ENCODE measurements around the gene ERBB4. TPM values are rescaled to one million over a fixed set of nuclear protein-coding genes. Genes with fewer than 3 reads are reported as not detected.

ERBB4 gene
- total RNA-seq, 4 donors from 2014 or later = 1.6 to 5.7 (median 3.5) TPM

DNA sequence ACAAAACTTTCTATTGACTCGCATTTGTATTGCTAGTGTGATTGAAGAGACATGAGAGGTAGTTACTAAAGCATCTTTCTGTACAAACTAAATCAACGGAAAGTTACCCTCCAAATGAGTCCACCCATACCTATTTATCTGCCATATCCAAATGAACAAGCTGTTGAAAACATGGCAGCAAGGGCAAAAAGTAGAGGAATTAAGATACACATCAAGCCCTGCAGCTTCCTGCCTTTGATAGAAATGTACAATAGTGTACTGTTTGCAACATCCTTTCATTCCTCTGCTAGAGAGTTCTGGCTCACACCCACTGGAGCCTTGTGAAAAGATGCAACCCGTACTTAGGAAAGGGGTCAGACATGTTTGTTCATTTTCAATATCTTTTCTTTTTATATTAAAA, 122.5 kb downstream of the ERBB4 start:
- ATAC-seq (no peak), DNase-seq (no peak)
- in situ Hi-C loops (cut with MboI; ENCODE audit: low sequenced_read_pairs in 4 of 4) (no loop called here), intact Hi-C loops (cut with DNase I; ENCODE audit: low total_unique reads) (no loop called here)
- no peaks in the 10 kb centered on the region for H3K36me3 ChIP-seq
- no peak overlapping the region for H3K4me3 ChIP-seq
- no peaks in the 10 kb centered on the region for H3K9me3 ChIP-seq
- no peaks in the 10 kb centered on the region for H3K27me3 ChIP-seq
- H3K4me1 ChIP-seq = peaks cover 0 to 6% of the 10 kb centered on the region in 2 donors
- TF ChIP-seq POLR2A (IDR thresholded peaks at IDR 0.05) = no peak
- TF ChIP-seq, protein P1, sequence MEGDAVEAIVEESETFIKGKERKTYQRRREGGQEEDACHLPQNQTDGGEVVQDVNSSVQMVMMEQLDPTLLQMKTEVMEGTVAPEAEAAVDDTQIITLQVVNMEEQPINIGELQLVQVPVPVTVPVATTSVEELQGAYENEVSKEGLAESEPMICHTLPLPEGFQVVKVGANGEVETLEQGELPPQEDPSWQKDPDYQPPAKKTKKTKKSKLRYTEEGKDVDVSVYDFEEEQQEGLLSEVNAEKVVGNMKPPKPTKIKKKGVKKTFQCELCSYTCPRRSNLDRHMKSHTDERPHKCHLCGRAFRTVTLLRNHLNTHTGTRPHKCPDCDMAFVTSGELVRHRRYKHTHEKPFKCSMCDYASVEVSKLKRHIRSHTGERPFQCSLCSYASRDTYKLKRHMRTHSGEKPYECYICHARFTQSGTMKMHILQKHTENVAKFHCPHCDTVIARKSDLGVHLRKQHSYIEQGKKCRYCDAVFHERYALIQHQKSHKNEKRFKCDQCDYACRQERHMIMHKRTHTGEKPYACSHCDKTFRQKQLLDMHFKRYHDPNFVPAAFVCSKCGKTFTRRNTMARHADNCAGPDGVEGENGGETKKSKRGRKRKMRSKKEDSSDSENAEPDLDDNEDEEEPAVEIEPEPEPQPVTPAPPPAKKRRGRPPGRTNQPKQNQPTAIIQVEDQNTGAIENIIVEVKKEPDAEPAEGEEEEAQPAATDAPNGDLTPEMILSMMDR (IDR thresholded peaks at IDR 0.05 in 4 of 5, conservative IDR thresholded peaks at IDR 0.05 in 1 of 5) = no peak
- H3K27ac ChIP-seq = no peak overlapping the region

DNA sequence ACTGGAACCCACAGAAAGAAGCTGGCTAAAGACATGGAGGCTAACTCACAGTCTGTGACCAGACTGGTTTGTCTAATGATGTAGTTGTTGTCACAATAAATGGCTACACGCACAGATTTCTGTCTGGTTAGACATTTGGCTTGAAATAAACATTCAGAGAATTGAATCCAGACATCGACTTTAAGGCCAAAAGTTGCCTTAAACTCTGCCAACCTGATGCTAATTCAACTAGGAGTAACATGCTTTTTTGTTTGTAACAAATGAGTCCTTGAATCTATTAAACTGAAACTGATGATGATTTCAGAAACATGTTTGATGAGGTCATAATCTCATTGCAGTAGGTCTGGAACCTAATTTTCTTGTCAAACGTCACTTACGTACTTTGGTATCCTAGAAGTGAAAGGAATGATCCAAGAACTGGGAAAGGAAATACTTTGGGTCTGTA, 123.8 kb downstream of the ERBB4 start:
- Histone ChIP-seq H3K27me3 (no peaks in the 10 kb centered on the region), H3K9me3 (no peaks in the 10 kb centered on the region), H3K4me1 (peaks cover 0 to 6% of the 10 kb centered on the region in 2 donors), H3K27ac (no peak overlapping the region), H3K36me3 (no peaks in the 10 kb centered on the region), H3K4me3 (no peak overlapping the region)
- ATAC-seq (no peak), DNase-seq (no peak)
- intact Hi-C loops (cut with DNase I; ENCODE audit: low total_unique reads) = no loop called here
- TF ChIP-seq POLR2A (IDR thresholded peaks at IDR 0.05) = no peak
- TF ChIP-seq, protein P1 (IDR thresholded peaks at IDR 0.05 in 4 of 5, conservative IDR thresholded peaks at IDR 0.05 in 1 of 5) = no peak
- in situ Hi-C loops (cut with MboI; ENCODE audit: low sequenced_read_pairs in 4 of 4) = no loop called here

DNA sequence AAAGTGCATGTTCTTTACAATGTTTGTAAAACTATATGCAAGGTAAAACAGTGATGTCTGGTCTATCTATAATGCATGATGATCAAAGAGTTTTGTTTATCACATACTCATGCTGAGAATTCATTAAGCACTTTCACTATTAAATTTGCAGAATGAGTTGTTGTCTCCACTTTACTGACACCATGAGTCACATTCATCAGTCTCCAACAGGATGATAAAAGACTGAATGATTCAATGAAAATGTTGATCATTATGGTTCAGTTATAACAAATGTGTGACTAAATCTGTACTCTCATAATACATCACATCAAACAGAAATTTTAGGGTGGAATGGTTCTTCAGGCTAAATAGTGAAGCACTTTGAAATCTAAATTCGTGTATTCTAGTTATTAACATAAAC, 129.0 kb downstream of the ERBB4 start:
- in situ Hi-C loops (cut with MboI; ENCODE audit: low sequenced_read_pairs in 4 of 4) = no loop called here
- H3K4me3 ChIP-seq = no peak overlapping the region
- H3K9me3 ChIP-seq = no peaks in the 10 kb centered on the region
- TF ChIP-seq, protein P1 (IDR thresholded peaks at IDR 0.05 in 4 of 5, conservative IDR thresholded peaks at IDR 0.05 in 1 of 5) = no peak
- TF ChIP-seq POLR2A (IDR thresholded peaks at IDR 0.05) = no peak
- intact Hi-C loops (cut with DNase I; ENCODE audit: low total_unique reads) = no loop called here
- no peak for DNase-seq
- no peak overlapping the region for H3K27ac ChIP-seq
- no peaks in the 10 kb centered on the region for H3K27me3 ChIP-seq
- ATAC-seq = no peak
- H3K4me1 ChIP-seq = peaks cover 0 to 2% of the 10 kb centered on the region in 2 donors
- H3K36me3 ChIP-seq = no peaks in the 10 kb centered on the region

DNA sequence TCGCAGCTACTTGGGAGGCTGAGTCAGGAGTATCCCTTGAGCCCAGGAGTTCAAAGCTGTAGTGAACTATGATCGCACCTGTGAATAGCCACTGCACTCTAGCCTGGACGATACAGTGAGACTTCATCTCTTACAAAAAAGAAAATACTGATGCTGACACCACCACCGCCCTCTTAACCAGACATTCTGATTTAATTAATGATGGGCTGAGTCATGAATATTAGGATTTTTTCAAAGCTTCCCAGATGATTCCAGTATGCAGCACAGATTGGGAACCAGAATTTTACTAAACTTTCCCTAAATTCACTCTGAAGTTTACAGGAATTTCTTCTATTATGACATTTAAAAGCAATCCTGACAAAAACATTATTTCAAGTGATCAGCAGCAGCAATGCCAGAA, 130.1 kb downstream of the ERBB4 start:
- DNase-seq = no peak
- H3K27me3 ChIP-seq = no peaks in the 10 kb centered on the region
- H3K36me3 ChIP-seq = no peaks in the 10 kb centered on the region
- no peak overlapping the region for H3K4me3 ChIP-seq
- H3K4me1 ChIP-seq = no peaks in the 10 kb centered on the region
- intact Hi-C loops (cut with DNase I; ENCODE audit: low total_unique reads) = no loop called here
- no peaks in the 10 kb centered on the region for H3K9me3 ChIP-seq
- H3K27ac ChIP-seq = no peak overlapping the region
- ATAC-seq = no peak
- in situ Hi-C loops (cut with MboI; ENCODE audit: low sequenced_read_pairs in 4 of 4) = no loop called here
- no peak for TF ChIP-seq POLR2A (IDR thresholded peaks at IDR 0.05)

GRCh38 chr2:212406716-212407115, 131.9 kb downstream of the ERBB4 start:
- no peak overlapping the region for H3K4me3 ChIP-seq
- intact Hi-C loops (cut with DNase I; ENCODE audit: low total_unique reads) = no loop called here
- H3K36me3 ChIP-seq = no peaks in the 10 kb centered on the region
- TF ChIP-seq POLR2A (IDR thresholded peaks at IDR 0.05) = no peak
- TF ChIP-seq, protein P1 (IDR thresholded peaks at IDR 0.05 in 4 of 5, conservative IDR thresholded peaks at IDR 0.05 in 1 of 5) = no peak
- in situ Hi-C loops (cut with MboI; ENCODE audit: low sequenced_read_pairs in 4 of 4) = no loop called here
- H3K4me1 ChIP-seq = no peaks in the 10 kb centered on the region
- H3K27me3 ChIP-seq = no peaks in the 10 kb centered on the region
- no peaks in the 10 kb centered on the region for H3K9me3 ChIP-seq
- no peak for ATAC-seq
- DNase-seq = no peak
- H3K27ac ChIP-seq = no peak overlapping the region

All from gastrocnemius medialis (tissue), 4 donors.